ENCODE data around the gene ZFP36L2. TPM values are rescaled to one million over a fixed set of nuclear protein-coding genes. Genes with fewer than 3 reads are reported as not detected.

ZFP36L2 gene
- total RNA-seq, 1 experiment from 2014 or later: 34.3 TPM

GRCh38 chr2:43197588-43197896, 28.9 kb downstream of the ZFP36L2 start:
- peaks cover 53% of the 10 kb centered on the region for H3K4me1 ChIP-seq (replicated peaks; ENCODE audit: insufficient read depth)
- no peak overlapping the region for H3K4me3 ChIP-seq
- H3K4me2 ChIP-seq: no peak overlapping the region
- no peaks in the 10 kb centered on the region for H3K27me3 ChIP-seq (ENCODE audit: insufficient read depth, low read depth)
- H3F3A ChIP-seq (ENCODE audit: insufficient read depth, low read depth): peaks cover 24% of the 10 kb centered on the region
- H3K9me3 ChIP-seq (ENCODE audit: insufficient read depth, low read depth): no peaks in the 10 kb centered on the region
- H4K20me1 ChIP-seq (ENCODE audit: insufficient read depth): no peaks in the 10 kb centered on the region
- DNase-seq: no peak
- TF ChIP-seq, protein P1, sequence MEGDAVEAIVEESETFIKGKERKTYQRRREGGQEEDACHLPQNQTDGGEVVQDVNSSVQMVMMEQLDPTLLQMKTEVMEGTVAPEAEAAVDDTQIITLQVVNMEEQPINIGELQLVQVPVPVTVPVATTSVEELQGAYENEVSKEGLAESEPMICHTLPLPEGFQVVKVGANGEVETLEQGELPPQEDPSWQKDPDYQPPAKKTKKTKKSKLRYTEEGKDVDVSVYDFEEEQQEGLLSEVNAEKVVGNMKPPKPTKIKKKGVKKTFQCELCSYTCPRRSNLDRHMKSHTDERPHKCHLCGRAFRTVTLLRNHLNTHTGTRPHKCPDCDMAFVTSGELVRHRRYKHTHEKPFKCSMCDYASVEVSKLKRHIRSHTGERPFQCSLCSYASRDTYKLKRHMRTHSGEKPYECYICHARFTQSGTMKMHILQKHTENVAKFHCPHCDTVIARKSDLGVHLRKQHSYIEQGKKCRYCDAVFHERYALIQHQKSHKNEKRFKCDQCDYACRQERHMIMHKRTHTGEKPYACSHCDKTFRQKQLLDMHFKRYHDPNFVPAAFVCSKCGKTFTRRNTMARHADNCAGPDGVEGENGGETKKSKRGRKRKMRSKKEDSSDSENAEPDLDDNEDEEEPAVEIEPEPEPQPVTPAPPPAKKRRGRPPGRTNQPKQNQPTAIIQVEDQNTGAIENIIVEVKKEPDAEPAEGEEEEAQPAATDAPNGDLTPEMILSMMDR (conservative IDR thresholded peaks at IDR 0.05): no peak
- no peak for TF ChIP-seq EZH2 (IDR thresholded peaks at IDR 0.05; ENCODE audit: low read depth)
- no peaks in the 10 kb centered on the region for H3K9me2 ChIP-seq (ENCODE audit: insufficient read depth)
- H2AFZ ChIP-seq: no peak overlapping the region
- ChIA-PET CTCF (no interaction called here), POLR2A (ENCODE audit: unreplicated experiment) (interaction anchor here (0.6 kb wide), 1 partner anchor 284 kb away, joined by 6 read pairs; no protein-coding TSS in a partner anchor)
- no peaks in the 10 kb centered on the region for H3K36me3 ChIP-seq (ENCODE audit: low read depth)
- H3K79me2 ChIP-seq (ENCODE audit: low read depth): no peaks in the 10 kb centered on the region
- no peak overlapping the region for H3K27ac ChIP-seq
- BruUV-seq (replicated peaks): no TSS peak
- intact Hi-C loops (cut with micrococcal nuclease; ENCODE audit: unreplicated experiment): no loop called here

DNA sequence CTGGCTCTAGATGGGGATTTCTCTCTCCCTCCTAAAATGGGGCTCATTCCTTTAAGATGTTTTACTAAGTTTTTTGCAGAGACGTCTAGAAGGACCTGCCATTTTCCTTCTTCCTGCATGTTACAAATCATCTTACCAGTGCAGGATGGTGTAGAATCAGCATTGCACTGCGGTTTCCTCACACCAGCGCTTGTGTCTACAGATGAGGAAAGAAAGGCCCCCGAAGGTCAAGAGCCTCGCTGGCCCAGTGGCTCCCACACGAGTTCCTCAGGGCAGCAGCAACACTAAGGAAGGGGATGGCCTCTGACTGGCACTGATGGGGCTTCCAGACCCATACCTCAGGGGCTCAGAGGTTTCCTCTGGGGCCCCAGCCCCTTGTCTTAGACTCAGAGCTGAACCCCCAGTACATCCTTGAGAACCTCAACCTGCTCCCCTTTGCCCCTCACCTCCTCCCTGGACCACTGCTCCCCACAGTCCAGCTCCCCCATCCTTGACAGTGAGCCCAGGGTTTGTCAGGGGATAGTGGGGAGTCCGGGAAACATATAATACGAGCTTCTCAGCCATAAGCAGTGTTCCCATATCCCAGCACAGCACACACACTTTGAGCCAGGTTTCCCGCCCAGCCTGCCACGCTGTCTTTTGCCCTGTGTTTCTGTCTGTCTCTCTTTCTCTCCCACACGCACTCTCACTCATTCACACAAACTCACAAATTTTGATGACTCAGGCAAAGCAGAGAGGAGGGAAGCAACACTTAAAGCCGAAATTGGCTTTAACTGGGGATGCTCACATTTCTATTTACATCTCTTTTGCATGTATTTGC, 29.4 kb downstream of the ZFP36L2 start:
- Histone ChIP-seq H3K4me1 (replicated peaks; ENCODE audit: insufficient read depth) (peaks cover 53% of the 10 kb centered on the region), H3K27me3 (ENCODE audit: insufficient read depth, low read depth) (no peaks in the 10 kb centered on the region), H4K20me1 (ENCODE audit: insufficient read depth) (no peaks in the 10 kb centered on the region), H3K4me3 (no peak overlapping the region), H3K4me2 (no peak overlapping the region), H3K9me3 (ENCODE audit: insufficient read depth, low read depth) (no peaks in the 10 kb centered on the region), H3K9me2 (ENCODE audit: insufficient read depth) (no peaks in the 10 kb centered on the region), H3K27ac (no peak overlapping the region), H3K79me2 (ENCODE audit: low read depth) (no peaks in the 10 kb centered on the region), H3K36me3 (ENCODE audit: low read depth) (no peaks in the 10 kb centered on the region), H2AFZ (no peak overlapping the region), H3F3A (ENCODE audit: insufficient read depth, low read depth) (peaks cover 24% of the 10 kb centered on the region)
- POLR2A ChIA-PET (ENCODE audit: unreplicated experiment): interaction anchor here (0.6 kb wide), 1 partner anchor 284 kb away, joined by 6 read pairs; no protein-coding TSS in a partner anchor
- no TSS peak for BruUV-seq (replicated peaks)
- no peak for TF ChIP-seq EZH2 (IDR thresholded peaks at IDR 0.05; ENCODE audit: low read depth)
- TF ChIP-seq, protein P1 (conservative IDR thresholded peaks at IDR 0.05): no peak
- CTCF ChIA-PET: no interaction called here
- DNase-seq: no peak
- intact Hi-C loops (cut with micrococcal nuclease; ENCODE audit: unreplicated experiment): no loop called here

DNA sequence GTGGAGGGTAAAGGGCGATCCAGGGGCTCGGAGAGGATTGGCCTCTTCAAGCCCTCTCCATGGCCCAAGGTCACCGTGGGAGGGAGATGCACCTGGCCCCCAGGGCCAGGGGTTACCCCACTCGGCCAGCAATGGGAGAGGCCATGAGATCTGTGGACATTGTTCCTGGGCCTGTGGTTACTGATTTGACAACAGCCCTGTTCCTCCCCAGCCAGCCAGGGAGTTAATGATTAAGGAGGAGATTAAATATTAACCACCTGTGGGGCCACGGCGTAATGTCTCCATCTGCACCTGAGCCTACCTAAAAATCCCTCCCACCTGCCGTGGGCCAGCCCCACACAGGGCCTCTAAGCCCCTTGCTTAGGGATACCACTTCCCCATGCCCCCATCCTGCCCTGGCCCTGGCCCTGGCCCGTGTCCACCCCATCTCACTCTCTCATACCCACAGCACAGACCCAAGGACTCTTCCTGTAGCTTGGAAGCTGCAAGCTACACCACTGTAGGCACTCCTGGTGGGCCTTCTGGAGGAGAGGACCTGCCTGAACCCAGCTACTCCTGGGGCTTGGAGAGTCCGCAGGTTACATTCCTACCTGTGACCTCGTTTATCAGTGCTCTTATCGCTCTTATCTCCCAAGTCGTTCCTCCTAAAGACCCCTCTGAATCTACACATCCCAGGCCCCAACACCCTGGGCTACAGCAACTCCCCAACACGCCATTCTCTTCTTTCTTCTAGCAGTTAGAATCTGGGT, 32.1 kb downstream of the ZFP36L2 start:
- TF ChIP-seq EZH2 (IDR thresholded peaks at IDR 0.05; ENCODE audit: low read depth): no peak
- TF ChIP-seq, protein P1 (conservative IDR thresholded peaks at IDR 0.05): no peak
- Histone ChIP-seq H3K9me3 (ENCODE audit: insufficient read depth, low read depth) (no peaks in the 10 kb centered on the region), H3K4me2 (no peak overlapping the region), H3K4me3 (no peak overlapping the region), H3F3A (ENCODE audit: insufficient read depth, low read depth) (peaks cover 4% of the 10 kb centered on the region; the same call in 1 of the 2 replicates), H3K4me1 (replicated peaks; ENCODE audit: insufficient read depth) (peaks cover 28% of the 10 kb centered on the region), H3K9me2 (ENCODE audit: insufficient read depth) (no peaks in the 10 kb centered on the region), H4K20me1 (ENCODE audit: insufficient read depth) (no peaks in the 10 kb centered on the region), H3K27me3 (ENCODE audit: insufficient read depth, low read depth) (no peaks in the 10 kb centered on the region), H2AFZ (no peak overlapping the region), H3K79me2 (ENCODE audit: low read depth) (no peaks in the 10 kb centered on the region), H3K27ac (no peak overlapping the region), H3K36me3 (ENCODE audit: low read depth) (no peaks in the 10 kb centered on the region)
- intact Hi-C loops (cut with micrococcal nuclease; ENCODE audit: unreplicated experiment): no loop called here
- no peak for DNase-seq
- no TSS peak for BruUV-seq (replicated peaks)
- CTCF ChIA-PET: no interaction called here
- POLR2A ChIA-PET (ENCODE audit: unreplicated experiment): no interaction called here
